ENCODE results near the gene TMEM141.
"Not testable (repeated sequence)": the region's sequence is repeated elsewhere in the genome, so short reads cannot be mapped to it uniquely, and the experiment has no call there.

TMEM141 gene

GRCh38 chr9:136792321-136793085, 1.4 kb downstream of the TMEM141 start:
- DNase-seq (ENCODE audit: insufficient read length, low spot score) (no peak), FAIRE-seq (no peak)

GRCh38 chr9:136793086-136793946, 2.2 kb downstream of the TMEM141 start:
- FAIRE-seq: no peak
- DNase-seq (ENCODE audit: insufficient read length, low spot score): no peak

- FAIRE-seq: no peak
Measured at GRCh38 chr9:136794281-136794999, 3.3 kb downstream of the TMEM141 start.

GRCh38 chr9:136795000-136795348, 3.8 kb downstream of the TMEM141 start:
- no peak for FAIRE-seq
- DNase-seq (ENCODE audit: insufficient read length, low spot score): no peak

More at GRCh38 chr9:136794281-136794999, 3.3 kb downstream of the TMEM141 start:
- DNase-seq (ENCODE audit: insufficient read length, low spot score): no peak

GRCh38 chr9:136796238-136796774, 5.2 kb downstream of the TMEM141 start, which contains the start of gene CCDC183:
TSS of gene CCDC183 (plus strand) at chr9:136796338. CDS start at chr9:136796398, 60 bp downstream.
- DNase-seq (ENCODE audit: insufficient read length, low spot score) (no peak), FAIRE-seq (no peak)

GRCh38 chr9:136796775-136797347, 5.7 kb downstream of the TMEM141 start:
- FAIRE-seq; DNase-seq (ENCODE audit: insufficient read length, low spot score): not testable (repeated sequence)

- FAIRE-seq (no peak), DNase-seq (ENCODE audit: insufficient read length, low spot score) (no peak)
Measured at GRCh38 chr9:136798708-136799078, 7.5 kb downstream of the TMEM141 start.

GRCh38 chr9:136799079-136799853, 8.1 kb downstream of the TMEM141 start:
- DNase-seq (ENCODE audit: insufficient read length, low spot score): no peak
- no peak for FAIRE-seq

GRCh38 chr9:136799854-136800657, 8.9 kb downstream of the TMEM141 start:
- peak; percentile 75 for DNase-seq (ENCODE audit: insufficient read length, low spot score)
- FAIRE-seq: no peak

- FAIRE-seq: no peak
- DNase-seq (ENCODE audit: insufficient read length, low spot score): no peak
Measured at GRCh38 chr9:136802321-136802720, 11.2 kb downstream of the TMEM141 start.

- FAIRE-seq: not testable (repeated sequence)
Measured at GRCh38 chr9:136803009-136803550, 11.9 kb downstream of the TMEM141 start.

GRCh38 chr9:136803551-136804508, 12.7 kb downstream of the TMEM141 start:
- DNase-seq (ENCODE audit: insufficient read length, low spot score) (no peak), FAIRE-seq (no peak)

More at GRCh38 chr9:136803009-136803550, 11.9 kb downstream of the TMEM141 start:
- not testable (repeated sequence) for DNase-seq (ENCODE audit: insufficient read length, low spot score)

- FAIRE-seq: no peak
- DNase-seq (ENCODE audit: insufficient read length, low spot score): no peak
Measured at GRCh38 chr9:136804509-136805206, 13.5 kb downstream of the TMEM141 start.

GRCh38 chr9:136805207-136805740, 14.1 kb downstream of the TMEM141 start:
- FAIRE-seq: no peak

GRCh38 chr9:136806067-136806466, 14.9 kb downstream of the TMEM141 start:
- DNase-seq (ENCODE audit: insufficient read length, low spot score) (no peak), FAIRE-seq (no peak)

More at GRCh38 chr9:136805207-136805740, 14.1 kb downstream of the TMEM141 start:
- DNase-seq (ENCODE audit: insufficient read length, low spot score): no peak

GRCh38 chr9:136806631-136807201, 15.6 kb downstream of the TMEM141 start:
- FAIRE-seq: no peak
- no peak for DNase-seq (ENCODE audit: insufficient read length, low spot score)

All from HTR-8/SVneo (cell line).